GM10266 (cell line): ENCODE data around the gene CSNK1A1.
A peak's percentile ranks its signal among the peaks of the same experiment; 100 is the strongest.

Experiments
- DNase-seq: peaks from one replicate; pipeline ENCODE4 v3.0.0; 2012; ENCODE audit errors: extremely low spot score
- TF ChIP-seq, protein P1 (sequence below): IDR thresholded peaks from 2 replicates; pipeline ENCODE4 v1.5.1; 2012; ENCODE audit warnings: mild to moderate bottlenecking, low read depth; ENCODE audit not compliant: control insufficient read depth, insufficient read depth; ENCODE audit errors: missing control alignments

Gene CSNK1A1

DNA sequence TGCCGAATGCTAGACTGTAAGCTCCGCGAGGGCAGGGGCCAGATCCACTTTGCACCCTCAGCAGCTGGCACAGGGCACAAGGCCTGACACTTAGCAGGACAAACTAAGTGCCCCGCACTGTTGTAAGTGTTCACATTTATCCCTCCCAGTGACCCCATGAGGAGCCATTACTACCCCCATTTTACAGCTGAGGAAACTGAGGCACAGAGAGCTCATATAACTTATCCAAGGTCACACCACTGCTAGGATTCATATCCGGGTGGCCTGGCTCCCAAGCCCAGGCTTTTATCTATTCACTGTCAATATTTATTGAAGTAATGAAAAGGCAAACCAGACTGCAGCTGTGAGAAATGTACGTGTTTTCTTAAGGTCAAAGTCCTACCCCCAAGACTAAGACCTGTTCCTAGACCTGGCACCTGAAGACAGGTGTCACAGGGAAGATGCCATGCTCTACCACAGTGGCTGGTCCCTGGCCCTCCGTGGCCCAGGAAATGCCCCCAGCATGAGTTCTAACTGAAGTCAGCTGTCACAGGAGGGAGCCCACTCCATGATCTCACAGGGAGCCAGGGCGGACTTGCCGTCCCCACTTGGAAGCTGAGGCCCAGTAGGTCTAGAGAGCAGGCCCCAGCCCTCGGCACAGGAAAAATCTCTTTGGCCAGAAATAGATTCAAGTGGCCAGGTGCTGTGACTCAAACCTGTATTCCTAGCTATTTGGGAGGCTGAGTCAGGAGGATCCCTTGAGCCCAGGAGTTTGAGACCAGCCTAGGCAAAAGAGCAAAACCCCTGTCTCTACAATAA, 97.4 kb downstream of the CSNK1A1 start:
- TF ChIP-seq, protein P1, sequence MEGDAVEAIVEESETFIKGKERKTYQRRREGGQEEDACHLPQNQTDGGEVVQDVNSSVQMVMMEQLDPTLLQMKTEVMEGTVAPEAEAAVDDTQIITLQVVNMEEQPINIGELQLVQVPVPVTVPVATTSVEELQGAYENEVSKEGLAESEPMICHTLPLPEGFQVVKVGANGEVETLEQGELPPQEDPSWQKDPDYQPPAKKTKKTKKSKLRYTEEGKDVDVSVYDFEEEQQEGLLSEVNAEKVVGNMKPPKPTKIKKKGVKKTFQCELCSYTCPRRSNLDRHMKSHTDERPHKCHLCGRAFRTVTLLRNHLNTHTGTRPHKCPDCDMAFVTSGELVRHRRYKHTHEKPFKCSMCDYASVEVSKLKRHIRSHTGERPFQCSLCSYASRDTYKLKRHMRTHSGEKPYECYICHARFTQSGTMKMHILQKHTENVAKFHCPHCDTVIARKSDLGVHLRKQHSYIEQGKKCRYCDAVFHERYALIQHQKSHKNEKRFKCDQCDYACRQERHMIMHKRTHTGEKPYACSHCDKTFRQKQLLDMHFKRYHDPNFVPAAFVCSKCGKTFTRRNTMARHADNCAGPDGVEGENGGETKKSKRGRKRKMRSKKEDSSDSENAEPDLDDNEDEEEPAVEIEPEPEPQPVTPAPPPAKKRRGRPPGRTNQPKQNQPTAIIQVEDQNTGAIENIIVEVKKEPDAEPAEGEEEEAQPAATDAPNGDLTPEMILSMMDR: no peak
- DNase-seq: no peak

DNA sequence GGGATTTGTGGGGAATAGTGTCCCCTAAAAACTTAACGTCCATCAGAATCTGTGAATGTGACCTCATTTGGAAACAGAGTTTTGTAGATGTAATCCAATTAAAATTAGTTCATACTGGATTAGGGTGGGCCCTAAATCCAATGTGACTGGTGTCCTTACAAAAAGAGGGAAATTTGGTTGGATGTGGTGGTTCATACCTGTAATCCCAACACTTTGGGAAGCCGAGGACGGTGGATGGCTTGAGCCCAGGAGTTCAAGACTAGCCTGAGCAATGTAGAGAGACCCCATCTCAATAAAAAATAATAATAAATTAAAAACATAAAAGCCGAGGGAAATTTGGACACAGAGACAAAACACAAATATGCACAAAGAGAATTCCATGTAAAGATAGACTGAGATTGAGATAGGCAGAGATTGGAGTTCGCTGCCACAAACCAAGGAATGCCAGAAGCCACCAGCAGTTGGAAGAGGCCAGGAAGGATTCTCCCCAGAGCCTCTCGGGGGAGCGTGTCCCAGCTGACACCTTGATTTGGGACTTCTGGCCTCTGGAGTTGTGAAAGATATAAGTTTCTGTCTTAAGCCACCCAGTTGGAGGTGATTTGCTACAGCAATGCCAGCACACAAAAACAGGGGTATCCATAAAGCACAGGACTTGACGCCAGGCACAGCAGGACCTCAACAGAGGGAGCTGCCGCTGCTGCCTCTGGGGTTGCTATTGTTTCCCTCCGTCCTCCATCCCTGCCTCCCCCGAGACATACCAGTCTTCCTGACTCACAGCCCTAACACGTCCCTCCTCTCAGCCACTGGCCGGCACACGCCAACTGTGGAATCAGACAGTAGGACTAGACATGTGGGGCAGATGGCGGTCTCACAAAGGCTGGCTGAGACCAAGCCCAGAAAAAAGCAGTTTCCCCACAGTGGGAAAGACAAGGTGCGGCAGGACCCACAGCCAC, 98.3 kb downstream of the CSNK1A1 start:
- no peak for DNase-seq
- TF ChIP-seq, protein P1: no peak

DNA sequence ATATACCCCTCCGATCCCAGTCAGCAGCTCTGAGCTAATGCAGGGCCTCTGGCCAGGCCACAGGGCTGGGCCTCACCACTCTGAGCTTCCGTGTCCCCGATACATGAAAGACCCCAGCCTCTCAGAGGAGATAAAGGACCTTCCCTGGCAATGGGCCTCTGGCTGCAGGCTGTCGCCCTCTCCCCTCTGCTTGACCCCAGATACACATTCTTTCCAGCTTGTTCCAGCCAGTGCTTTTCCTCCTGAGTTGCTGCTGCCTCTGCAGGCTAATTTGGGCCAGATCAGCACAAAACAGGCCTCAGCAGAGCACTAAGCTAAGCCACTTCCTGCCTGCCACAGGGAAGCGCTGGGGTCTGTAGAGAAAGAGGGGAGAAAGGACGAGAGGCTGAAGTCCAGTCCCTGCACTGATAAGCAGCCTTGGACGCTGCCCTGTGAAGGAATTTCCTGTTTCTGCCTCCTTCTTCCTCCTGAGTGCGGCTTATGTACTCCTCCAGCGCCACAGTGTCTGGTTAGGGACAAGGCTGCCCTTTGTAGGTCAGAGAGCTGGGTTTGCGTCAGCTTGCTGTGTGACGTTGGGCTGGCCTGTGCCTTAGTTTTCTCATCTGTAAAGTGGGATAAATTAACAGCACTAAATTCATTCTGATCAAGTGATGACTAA, 99.1 kb downstream of the CSNK1A1 start:
- TF ChIP-seq, protein P1: no peak
- DNase-seq: no peak

DNA sequence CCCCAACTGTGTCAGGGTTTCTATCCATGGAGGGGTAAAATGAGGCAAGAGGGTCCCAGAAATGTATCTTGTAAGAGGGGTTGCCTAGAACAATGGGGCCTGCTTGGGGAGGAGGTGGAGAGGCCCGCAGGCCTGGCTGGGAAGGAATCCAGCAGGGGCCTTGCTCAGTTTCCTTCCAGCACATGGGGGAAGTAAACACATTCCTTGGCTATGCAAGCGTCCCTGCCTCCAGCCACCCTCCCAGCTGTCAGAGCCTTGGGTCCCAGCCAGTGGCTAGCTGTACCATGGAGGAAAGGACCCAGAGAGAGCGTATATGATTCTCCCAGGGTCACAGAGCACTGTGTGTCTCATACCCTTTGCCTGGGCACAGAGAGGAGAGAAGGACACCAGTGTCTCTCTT, 101.0 kb downstream of the CSNK1A1 start:
- no peak for DNase-seq
- TF ChIP-seq, protein P1: no peak

DNA sequence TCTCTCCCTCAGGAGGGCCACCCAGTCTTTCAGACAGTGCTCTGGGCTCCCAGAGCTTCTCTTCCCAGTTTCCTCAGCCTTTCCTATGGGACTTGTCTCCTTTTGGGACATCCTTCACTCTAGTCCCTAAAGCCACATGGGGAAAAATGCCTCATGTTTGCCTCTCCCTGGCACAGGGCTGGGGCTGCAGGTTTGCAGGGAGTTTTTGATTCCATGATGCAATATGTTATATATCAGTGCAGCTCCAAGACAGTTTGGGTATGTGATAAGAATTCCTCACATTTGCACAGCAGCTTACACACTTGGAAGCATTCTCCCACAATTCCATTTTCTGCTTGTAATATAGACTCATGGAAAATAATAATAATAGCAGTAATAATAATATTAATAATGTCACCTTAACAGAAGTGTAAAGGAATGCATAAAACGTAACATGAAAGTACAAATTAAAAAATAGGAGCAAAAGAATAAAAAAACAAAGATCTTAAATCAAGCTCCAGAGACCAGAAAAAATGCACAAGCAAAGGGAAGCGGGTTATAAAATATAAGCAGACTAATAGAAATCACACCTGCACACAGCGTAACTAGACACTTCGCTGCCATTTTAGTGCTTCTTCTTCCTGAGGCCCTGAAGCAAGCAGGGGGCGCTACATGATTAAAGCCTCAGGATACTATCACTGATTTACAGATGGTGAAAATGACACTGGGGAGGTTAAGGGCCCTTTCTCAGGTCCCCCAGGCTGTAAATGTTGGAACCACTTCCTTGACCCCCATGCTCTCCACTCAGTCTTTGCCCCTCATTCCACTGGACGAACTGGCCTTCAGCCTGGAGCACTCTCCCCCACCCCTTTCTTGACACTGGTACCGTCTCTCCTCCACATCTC, 102.2 kb downstream of the CSNK1A1 start:
- TF ChIP-seq, protein P1: peak; percentile 23
- DNase-seq: no peak

DNA sequence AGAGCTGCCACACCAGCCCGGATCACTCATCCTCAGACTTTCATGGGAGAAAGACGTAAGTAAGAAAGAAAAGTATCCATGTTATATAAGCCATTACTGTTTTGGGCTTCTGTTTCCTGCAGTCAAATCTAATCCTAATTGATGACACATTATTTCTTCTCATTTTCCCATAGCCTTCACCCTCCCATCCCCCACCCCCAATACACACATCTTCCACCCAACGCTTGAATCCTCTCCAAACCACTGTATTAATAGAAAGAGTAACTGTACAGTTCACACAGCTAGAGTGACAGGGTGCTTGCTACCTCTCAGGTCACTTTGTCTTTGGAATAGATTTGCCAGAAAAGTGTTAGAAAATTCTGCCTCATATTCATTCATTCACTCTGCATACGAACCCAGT, 102.8 kb downstream of the CSNK1A1 start:
- TF ChIP-seq, protein P1: no peak
- DNase-seq: no peak
